HG03378 (cell line): ENCODE data around the gene C17orf100.
"Not testable (repeated sequence)": the region's sequence is repeated elsewhere in the genome, so short reads cannot be mapped to it uniquely, and the experiment has no call there.

Experiments
- ATAC-seq: cut with Tn5 transposase; IDR thresholded peaks from one replicate; pipeline ENCODE4 v1.9.1; 2021; ENCODE audit warnings: mild to moderate bottlenecking, moderate library complexity; ENCODE audit not compliant: unreplicated experiment

Gene C17orf100

GRCh38 chr17:6640536-6641246 is 10.9 kb upstream of the C17orf100 start, which contains the start of the genes KIAA0753 and TXNDC17:
TSS of gene KIAA0753 (minus strand) at chr17:6640711. CDS start at chr17:6635103, 5,608 bp downstream.
TSS of gene TXNDC17 (plus strand) at chr17:6641060. CDS start at chr17:6641083, 23 bp downstream.
- ATAC-seq = peak; percentile 70

GRCh38 chr17:6641247-6641863 is 10.2 kb upstream of the C17orf100 start:
- no peak for ATAC-seq

GRCh38 chr17:6642592-6642991 is 9.0 kb upstream of the C17orf100 start:
- no peak for ATAC-seq

- ATAC-seq = no peak
Measured at GRCh38 chr17:6643451-6644125, 8.0 kb upstream of the C17orf100 start.

- no peak for ATAC-seq
Measured at GRCh38 chr17:6648181-6648580, 3.4 kb upstream of the C17orf100 start.

- no peak for ATAC-seq
Measured at GRCh38 chr17:6651919-6652452, 424 bp downstream of the C17orf100 start.

- ATAC-seq = no peak
Measured at GRCh38 chr17:6654841-6655731, 3.5 kb downstream of the C17orf100 start.

GRCh38 chr17:6655732-6656361 is 4.3 kb downstream of the C17orf100 start:
- not testable (repeated sequence) for ATAC-seq

GRCh38 chr17:6656797-6657632 is 5.5 kb downstream of the C17orf100 start:
- not testable (repeated sequence) for ATAC-seq

- ATAC-seq = no peak
Measured at GRCh38 chr17:6657633-6658287, 6.2 kb downstream of the C17orf100 start.

GRCh38 chr17:6658411-6658810 is 6.8 kb downstream of the C17orf100 start:
- not testable (repeated sequence) for ATAC-seq

GRCh38 chr17:6660101-6660500 is 8.5 kb downstream of the C17orf100 start:
- no peak for ATAC-seq

GRCh38 chr17:6660805-6661463 is 9.4 kb downstream of the C17orf100 start:
- peak; percentile 65 for ATAC-seq

- ATAC-seq = no peak
Measured at GRCh38 chr17:6661464-6661848, 9.9 kb downstream of the C17orf100 start.

- not testable (repeated sequence) for ATAC-seq
Measured at GRCh38 chr17:6663200-6663599, 11.6 kb downstream of the C17orf100 start.

GRCh38 chr17:6666077-6666521 is 14.5 kb downstream of the C17orf100 start:
- no peak for ATAC-seq

- no peak for ATAC-seq
Measured at GRCh38 chr17:6666557-6666956, 15.0 kb downstream of the C17orf100 start.

GRCh38 chr17:6667516-6667915 is 16.0 kb downstream of the C17orf100 start:
- ATAC-seq = no peak
